H1 (cell line): ENCODE results near the gene ZFP64. TPM values are rescaled to one million over a fixed set of nuclear protein-coding genes. Genes with fewer than 3 reads are reported as not detected.
A peak's percentile ranks its signal among the peaks of the same experiment; 100 is the strongest.

Source experiments
- FOSL1 ChIP-seq: IDR thresholded peaks from 2 replicates; pipeline ENCODE4 v1.6.1; 2011; ENCODE audit warnings: mild to moderate bottlenecking, low read depth, low read length, moderate library complexity; ENCODE audit not compliant: insufficient read depth
- HDAC2 ChIP-seq, 2 experiments: fragments of 300-600 bp in 1 of 2; sonication (generic) in 1 of 2; IDR thresholded peaks; 2 replicates each; pipeline ENCODE4 v1.6.1; 2011 to 2012; ENCODE audit warnings: low read depth in 2 of 2, low read length in 2 of 2, mild to moderate bottlenecking in 2 of 2, moderate library complexity in 2 of 2, borderline replicate concordance in 1 of 2, inconsistent platforms in 1 of 2
- RAD21 ChIP-seq, 2 experiments: IDR thresholded peaks in 1 of 2; conservative IDR thresholded peaks in 1 of 2; 2 replicates each; pipeline ENCODE4 v1.6.1; 2011; ENCODE audit warnings: low read depth in 2 of 2, low read length in 2 of 2, improper control_type of control experiment in 1 of 2, inconsistent platforms in 1 of 2, mild to moderate bottlenecking in 1 of 2, moderate library complexity in 1 of 2
- RBBP5 ChIP-seq: IDR thresholded peaks from 2 replicates; pipeline ENCODE4 v1.7.1; 2012; ENCODE audit warnings: low read depth, mild to moderate bottlenecking, inconsistent platforms, low read length, moderate library complexity, borderline replicate concordance
- TEAD4 ChIP-seq: IDR thresholded peaks from 2 replicates; pipeline ENCODE4 v1.6.1; 2012; ENCODE audit warnings: low read depth, low read length, inconsistent platforms, mixed read lengths
- polyA plus RNA-seq, 7 experiments: library from polyadenylated mRNA; depleted of rRNA in 3 of 7; stranded (reverse) in 5 of 7; unstranded in 2 of 7; fragments of >200 nt in 5 of 7; fragments of 200-250 nt in 2 of 7; gene quantifications; 1 replicate in 5 of 7; 2 replicates in 1 of 7; 4 replicates in 1 of 7; pipeline versions ENCODE4 v1.2.1 to v1.2.3, GENCODE V29; 2011 to 2013; ENCODE audit warnings: missing spikeins in 2 of 7, mixed read lengths in 2 of 7
- total RNA-seq: library from RNA; stranded (reverse); fragmentation: NEBNext Ultra II Directional; extraction: Animal tissue kit (Norgen Biotek cat#: 25700); gene quantifications from 2 replicates; pipeline ENCODE4 v1.2.1, GENCODE V29; 2021

The ZFP64 gene
- total and polyA plus RNA-seq, 2 of the 8 experiments (the other 6 are each of a cell fraction or from before 2014, with no cell fraction given), result 25.3 to 43.7 TPM

DNA sequence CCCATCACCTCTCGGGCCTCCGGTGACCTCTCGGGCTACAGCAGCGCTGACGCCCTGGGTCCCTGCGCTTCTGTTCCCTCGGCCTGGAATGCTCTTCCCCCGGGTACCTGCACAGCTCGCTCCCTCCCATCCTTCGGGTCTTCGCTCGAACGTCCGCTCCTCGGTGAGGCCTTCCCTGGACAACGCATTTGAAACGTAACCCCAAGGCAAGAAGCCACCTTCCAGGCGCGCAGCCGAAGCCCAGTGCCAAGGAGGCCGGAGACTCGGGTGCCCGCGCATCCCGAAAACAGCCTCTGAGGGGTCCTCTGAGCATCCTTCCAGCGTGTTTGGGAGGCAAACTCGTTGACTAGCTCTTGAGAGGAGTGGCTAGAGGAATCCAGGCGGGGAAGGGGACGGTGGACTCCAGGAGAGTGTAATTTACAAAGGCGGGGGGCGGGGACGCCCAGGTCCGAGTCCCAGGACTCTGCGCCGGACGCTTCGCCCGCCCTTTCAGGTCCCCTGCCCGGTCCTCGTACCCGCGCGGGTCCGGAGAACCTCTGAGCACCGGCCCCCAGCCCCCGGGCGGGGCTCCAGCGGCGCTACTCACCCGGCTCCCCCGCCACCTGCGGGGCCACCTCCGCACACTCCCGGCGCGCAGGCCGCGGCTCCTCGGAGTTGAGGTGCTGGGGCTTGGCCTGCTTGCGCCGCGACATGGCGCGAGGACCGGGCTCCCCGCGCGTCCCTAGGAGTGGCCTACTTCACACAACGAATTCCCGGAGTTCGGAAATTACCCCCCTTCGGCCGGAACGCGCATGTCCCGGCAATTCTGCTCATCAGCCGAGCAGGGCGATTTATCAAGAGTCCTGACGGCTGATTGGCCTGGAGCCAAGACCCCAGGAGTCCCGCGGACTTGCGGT lies 86.8 kb downstream of the ZFP64 start (continued):
- TF ChIP-seq HDAC2 (IDR thresholded peaks at IDR 0.05; ENCODE audit: borderline replicate concordance in 1 of 2, low read depth in 2 of 2, low read length in 2 of 2) (peak; percentile 12 to 23; a peak in 2 of 4 replicates), FOSL1 (no peak), TEAD4 (peak; percentile 65), RBBP5 (peak; percentile 16; the same call in 1 of the 2 replicates), RAD21 (IDR thresholded peaks at IDR 0.05 in 1 of 2, conservative IDR thresholded peaks at IDR 0.05 in 1 of 2; ENCODE audit: low read depth in 2 of 2, low read length in 2 of 2) (no peak)
